HepG2 (cell line): ENCODE measurements around the gene RNU1-2. TPM values are rescaled to one million over a fixed set of nuclear protein-coding genes. Genes with fewer than 3 reads are reported as not detected.
"Not testable (repeated sequence)": the region's sequence is repeated elsewhere in the genome, so short reads cannot be mapped to it uniquely, and the experiment has no call there.

Experiments used
- ATAC-seq: fragments of 200-7000 bp; cut with Tn5 transposase; 3 replicates; pipeline ENCODE4 v1.9.1; 2020; ENCODE audit warnings: mild to moderate bottlenecking, moderate library complexity
- BruUV-seq: library from RNA; stranded (reverse); fragments of 400-500 nt; replicated peaks from 2 replicates; lab custom pipeline; 2021; lab: Mats Ljungman, UMichigan
- CTCF ChIA-PET: fragments of 300-600 bp; formaldehyde crosslinking; extraction: SDS; loops from one replicate; lab custom pipeline; 2021; ENCODE audit warnings: low total read pairs, inconsistent platforms, low intra/inter-chr PET ratio; lab: Yijun Ruan, JAX
- POLR2A ChIA-PET: fragments of 350-600 bp; sonication (Branson Sonifier 250); formaldehyde crosslinking; loops from one replicate; lab custom pipeline; 2020; ENCODE audit warnings: antibody characterized with exemption, inconsistent platforms; lab: Yijun Ruan, JAX
- DNase-seq: peaks from one replicate; pipeline ENCODE4 v3.0.0-alpha.2; 2015; ENCODE audit warnings: low spot score
- FAIRE-seq: peaks from 3 replicates; lab custom pipeline; 2011; peaks lifted over from hg19 to GRCh38; lab: Jason Lieb, UNC
- H2AFZ ChIP-seq: one replicate; pipeline ENCODE4 v1.6.1; 2011; ENCODE audit warnings: low read length, inconsistent platforms
- H3K27ac ChIP-seq: fragments of 300-600 bp; 3 replicates; pipeline ENCODE4 v1.8.0; 2011; ENCODE audit warnings: mixed run types, mild to moderate bottlenecking, mixed read lengths, low read length, inconsistent platforms; ENCODE audit not compliant: insufficient read depth; ENCODE audit errors: extremely low read length
- H3K27me3 ChIP-seq, 2 experiments: fragments of 200-600 bp in 1 of 2; 2 replicates in 1 of 2; 3 replicates in 1 of 2; pipeline versions ENCODE4 v1.6.0 to v1.8.0; 2011; ENCODE audit warnings: low read length in 2 of 2, mild to moderate bottlenecking in 2 of 2, moderate library complexity in 2 of 2, inconsistent platforms in 1 of 2; ENCODE audit not compliant: insufficient read depth in 2 of 2, control insufficient read depth in 1 of 2
- H3K36me3 ChIP-seq, 2 experiments: fragments of 200-600 bp in 1 of 2; replicated peaks in 1 of 2; 2 replicates in 1 of 2; 3 replicates in 1 of 2; pipeline versions ENCODE4 v1.5.1 to v1.8.0; 2011; ENCODE audit warnings: low read length in 2 of 2, inconsistent platforms in 1 of 2; ENCODE audit not compliant: insufficient read depth in 2 of 2, control insufficient read depth in 1 of 2
- H3K4me1 ChIP-seq: 2 replicates; pipeline ENCODE4 v1.5.1; 2012; ENCODE audit warnings: low read length, inconsistent platforms; ENCODE audit not compliant: insufficient read depth
- H3K4me2 ChIP-seq: 2 replicates; pipeline ENCODE4 v1.6.0; 2011; ENCODE audit warnings: low read depth, low read length, inconsistent platforms
- H3K4me3 ChIP-seq, 3 experiments: fragments of 200-600 bp in 1 of 3; sonication (generic), shearing (Covaris generic) in 1 of 3; replicated peaks in 1 of 3; 2 replicates each; pipeline ENCODE4 v1.5.1; 2011 to 2016; ENCODE audit warnings: low read length in 3 of 3, inconsistent platforms in 2 of 3, low read depth in 2 of 3, mild to moderate bottlenecking in 2 of 3, control low read depth in 1 of 3, mixed read lengths in 1 of 3; ENCODE audit not compliant: insufficient read depth in 1 of 3
- H3K79me2 ChIP-seq: one replicate; pipeline ENCODE4 v1.6.1; 2011; ENCODE audit warnings: low read length, inconsistent platforms; ENCODE audit not compliant: insufficient read depth
- H3K9ac ChIP-seq: 2 replicates; pipeline ENCODE4 v1.6.0; 2011; ENCODE audit warnings: mild to moderate bottlenecking, low read depth, low read length, inconsistent platforms; ENCODE audit not compliant: insufficient read depth
- H3K9me3 ChIP-seq: 2 replicates; pipeline ENCODE4 v1.5.1; 2012; ENCODE audit warnings: mild to moderate bottlenecking, low read length
- H4K20me1 ChIP-seq: 2 replicates; pipeline ENCODE4 v1.6.0; 2011; ENCODE audit warnings: inconsistent platforms, mild to moderate bottlenecking, low read length, moderate library complexity; ENCODE audit not compliant: insufficient read depth
- BRD4 ChIP-seq: sonication (generic); formaldehyde crosslinking; IDR thresholded peaks from 2 replicates; pipeline ENCODE4 v1.4.0; 2020; ENCODE audit warnings: missing genetic modification reagents
- DNMT1 ChIP-seq: sonication (generic); formaldehyde crosslinking; IDR thresholded peaks from 2 replicates; pipeline ENCODE4 v1.5.1; 2020; ENCODE audit warnings: mild to moderate bottlenecking, missing genetic modification reagents
- HNF4G ChIP-seq, 2 experiments: sonication (generic) in 1 of 2; formaldehyde crosslinking in 1 of 2; IDR thresholded peaks; 2 replicates each; pipeline versions ENCODE4 v1.4.0 to v1.6.1; 2011 to 2020; ENCODE audit warnings: borderline replicate concordance in 2 of 2, low read depth in 2 of 2, mild to moderate bottlenecking in 2 of 2, low read length in 1 of 2, missing genetic modification reagents in 1 of 2, moderate library complexity in 1 of 2
- HOXA7 ChIP-seq: sonication (generic); formaldehyde crosslinking; IDR thresholded peaks from 2 replicates; pipeline ENCODE4 v1.8.1; 2022; ENCODE audit warnings: mild to moderate bottlenecking, missing genetic modification reagents, moderate library complexity
- PPARG ChIP-seq: conservative IDR thresholded peaks from 2 replicates; pipeline ENCODE4 v1.6.1; 2016; ENCODE audit warnings: missing biosample characterization, missing genetic modification reagents
- ZBTB42 ChIP-seq: sonication (generic); formaldehyde crosslinking; IDR thresholded peaks from 2 replicates; pipeline ENCODE4 v1.5.0; 2020; ENCODE audit warnings: mild to moderate bottlenecking, missing genetic modification reagents
- ZNF280B ChIP-seq: sonication (generic); formaldehyde crosslinking; IDR thresholded peaks from 2 replicates; pipeline ENCODE4 v1.5.0; 2020; ENCODE audit warnings: missing genetic modification reagents, mild to moderate bottlenecking, borderline replicate concordance
- ZNF749 ChIP-seq: sonication (generic); formaldehyde crosslinking; IDR thresholded peaks from 2 replicates; pipeline ENCODE4 v1.8.0; 2022; ENCODE audit warnings: mild to moderate bottlenecking, missing genetic modification reagents, moderate library complexity, borderline replicate concordance
- ZNF816 ChIP-seq: sonication (generic); formaldehyde crosslinking; IDR thresholded peaks from 2 replicates; pipeline ENCODE4 v1.8.0; 2022; ENCODE audit warnings: missing genetic modification reagents, mild to moderate bottlenecking, borderline replicate concordance
- WGBS: methylation state at CpG from one replicate; pipeline ENCODE4 v1.1.6; 2017; ENCODE audit warnings: low lambda C conversion rate; 5-methylcytosine and 5-hydroxymethylcytosine counted together
- in situ Hi-C: cut with HindIII; loops from 2 replicates; pipeline ENCODE4 v1.10.0; 2017; ENCODE audit warnings: low pct_unique_long_range_greater_than_20kb; ENCODE audit not compliant: extremely low pct_ligation_motif_present
- intact Hi-C: fragments of 100-400 bp; cut with micrococcal nuclease; formaldehyde crosslinking; loops from one replicate; pipeline ENCODE4 v1.10.0; 2022; ENCODE audit not compliant: unreplicated experiment
- polyA plus RNA-seq, 8 experiments: library from polyadenylated mRNA; depleted of rRNA in 3 of 8; stranded (reverse) in 7 of 8; unstranded in 1 of 8; fragments of >200 nt; fragmentation: Illumina TruSeq in 4 of 8; extraction: Trizol in 4 of 8; gene quantifications; 2 replicates each; pipeline versions ENCODE4 v1.2.1 to v1.2.3, GENCODE V29; 2011 to 2016; ENCODE audit warnings: low read depth in 4 of 8, missing spikeins in 1 of 8, mixed read lengths in 1 of 8; ENCODE audit not compliant: insufficient read depth in 1 of 8
- total RNA-seq, 5 experiments: library from RNA; depleted of rRNA; stranded (reverse); fragments of >200 nt; fragmentation: Illumina TruSeq; extraction: Trizol; gene quantifications; 2 replicates each; pipeline ENCODE4 v1.2.3, GENCODE V29; 2016; ENCODE audit warnings: low read depth in 1 of 5
- TF ChIP-seq, protein P1 (sequence below): sonication (generic); formaldehyde crosslinking; IDR thresholded peaks from 2 replicates; pipeline ENCODE4 v1.8.1; 2022; ENCODE audit warnings: low read depth, mild to moderate bottlenecking, missing genetic modification reagents
- TF ChIP-seq, protein P2 (sequence below): sonication (generic); formaldehyde crosslinking; IDR thresholded peaks from 2 replicates; pipeline ENCODE4 v1.5.0; 2020; ENCODE audit warnings: missing genetic modification reagents

The RNU1-2 gene
- total and polyA plus RNA-seq, 2 of the 13 experiments (the other 11 are each of a cell fraction or from before 2014, with no cell fraction given): under 0.01 to 11,018 TPM

GRCh38 chr1:16899020-16899419 is 3.2 kb downstream of the RNU1-2 start:
- POLR2A ChIA-PET, H3K9ac ChIP-seq, H3K4me3 ChIP-seq, CTCF ChIA-PET, H3K36me3 ChIP-seq, in situ Hi-C loops, H3K27me3 ChIP-seq, BruUV-seq, DNase-seq, ATAC-seq, FAIRE-seq, intact Hi-C loops, H3K79me2 ChIP-seq, H3K4me2 ChIP-seq, H3K9me3 ChIP-seq, H3K27ac ChIP-seq, H4K20me1 ChIP-seq, H2AFZ ChIP-seq: not testable (repeated sequence)
- H3K4me1 ChIP-seq: peaks cover 26% of the 10 kb centered on the region
- 58% methylated on average over 2 of the region's 2 CpGs for WGBS

- Histone ChIP-seq H3K9me3 (peaks cover 5% of the 10 kb centered on the region; the same call in 1 of the 2 replicates), H3K9ac (no peak overlapping the region), H2AFZ (peak overlapping the region; percentile 63), H3K27me3 (no peaks in the 10 kb centered on the region), H3K36me3 (no peaks in the 10 kb centered on the region), H3K79me2 (no peaks in the 10 kb centered on the region), H3K4me2 (peak overlapping the region; percentile 20; the same call in 1 of the 2 replicates), H4K20me1 (no peaks in the 10 kb centered on the region), H3K4me3 (no peak overlapping the region), H3K4me1 (peaks cover 33% of the 10 kb centered on the region), H3K27ac (no peak overlapping the region)
- TF ChIP-seq HOXA7 (CRISPR knock-in tag): no peak
- TF ChIP-seq ZBTB42 (CRISPR knock-in tag): no peak
- TF ChIP-seq ZNF280B (CRISPR knock-in tag): no peak
- TF ChIP-seq BRD4: no peak
- no peak for TF ChIP-seq PPARG
- TF ChIP-seq ZNF749 (CRISPR knock-in tag): no peak
- TF ChIP-seq HNF4G (IDR thresholded peaks at IDR 0.05; ENCODE audit: borderline replicate concordance, low read depth, low read length): no peak
- TF ChIP-seq HNF4G (CRISPR knock-in tag; IDR thresholded peaks at IDR 0.05; ENCODE audit: borderline replicate concordance, low read depth): no peak
- no peak for TF ChIP-seq ZNF816
- TF ChIP-seq, protein P1, sequence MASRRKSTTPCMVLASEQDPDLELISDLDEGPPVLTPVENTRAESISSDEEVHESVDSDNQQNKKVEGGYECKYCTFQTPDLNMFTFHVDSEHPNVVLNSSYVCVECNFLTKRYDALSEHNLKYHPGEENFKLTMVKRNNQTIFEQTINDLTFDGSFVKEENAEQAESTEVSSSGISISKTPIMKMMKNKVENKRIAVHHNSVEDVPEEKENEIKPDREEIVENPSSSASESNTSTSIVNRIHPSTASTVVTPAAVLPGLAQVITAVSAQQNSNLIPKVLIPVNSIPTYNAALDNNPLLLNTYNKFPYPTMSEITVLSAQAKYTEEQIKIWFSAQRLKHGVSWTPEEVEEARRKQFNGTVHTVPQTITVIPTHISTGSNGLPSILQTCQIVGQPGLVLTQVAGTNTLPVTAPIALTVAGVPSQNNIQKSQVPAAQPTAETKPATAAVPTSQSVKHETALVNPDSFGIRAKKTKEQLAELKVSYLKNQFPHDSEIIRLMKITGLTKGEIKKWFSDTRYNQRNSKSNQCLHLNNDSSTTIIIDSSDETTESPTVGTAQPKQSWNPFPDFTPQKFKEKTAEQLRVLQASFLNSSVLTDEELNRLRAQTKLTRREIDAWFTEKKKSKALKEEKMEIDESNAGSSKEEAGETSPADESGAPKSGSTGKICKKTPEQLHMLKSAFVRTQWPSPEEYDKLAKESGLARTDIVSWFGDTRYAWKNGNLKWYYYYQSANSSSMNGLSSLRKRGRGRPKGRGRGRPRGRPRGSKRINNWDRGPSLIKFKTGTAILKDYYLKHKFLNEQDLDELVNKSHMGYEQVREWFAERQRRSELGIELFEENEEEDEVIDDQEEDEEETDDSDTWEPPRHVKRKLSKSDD (CRISPR knock-in tag): no peak
- TF ChIP-seq DNMT1 (CRISPR knock-in tag): no peak
- TF ChIP-seq, protein P2, sequence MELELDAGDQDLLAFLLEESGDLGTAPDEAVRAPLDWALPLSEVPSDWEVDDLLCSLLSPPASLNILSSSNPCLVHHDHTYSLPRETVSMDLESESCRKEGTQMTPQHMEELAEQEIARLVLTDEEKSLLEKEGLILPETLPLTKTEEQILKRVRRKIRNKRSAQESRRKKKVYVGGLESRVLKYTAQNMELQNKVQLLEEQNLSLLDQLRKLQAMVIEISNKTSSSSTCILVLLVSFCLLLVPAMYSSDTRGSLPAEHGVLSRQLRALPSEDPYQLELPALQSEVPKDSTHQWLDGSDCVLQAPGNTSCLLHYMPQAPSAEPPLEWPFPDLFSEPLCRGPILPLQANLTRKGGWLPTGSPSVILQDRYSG: no peak
- DNase-seq: no peak
- ChIA-PET CTCF (no interaction called here), POLR2A (no interaction called here)
- WGBS: 25% methylated on average over 2 of the region's 2 CpGs
- no peak for ATAC-seq
- intact Hi-C loops: no loop called here
- no peak for FAIRE-seq
- no TSS peak for BruUV-seq
- in situ Hi-C loops: no loop called here
Measured at GRCh38 chr1:16900751-16901150, 5.0 kb downstream of the RNU1-2 start.
